Neural cell (in vitro differentiated cells): ENCODE results near the gene NKD2.

Source experiments
- EP300 ChIP-seq: fragments of 450-650 bp; conservative IDR thresholded peaks from 2 replicates; pipeline ENCODE4 v1.6.1; 2014; ENCODE audit warnings: antibody characterized with exemption, mild to moderate bottlenecking, moderate library complexity; ENCODE audit not compliant: poor library complexity, severe bottlenecking
- EZH2 ChIP-seq: fragments of 200-600, 300-800 bp; shearing (Covaris generic), sonication (generic); IDR thresholded peaks from 2 replicates; pipeline ENCODE4 v1.6.1; 2014; ENCODE audit warnings: antibody characterized with exemption, low read length, borderline replicate concordance, mild to moderate bottlenecking; ENCODE audit not compliant: insufficient read depth, poor library complexity, severe bottlenecking
- MXI1 ChIP-seq: fragments of 450-650 bp; conservative IDR thresholded peaks from 2 replicates; pipeline ENCODE4 v1.6.1; 2014; ENCODE audit warnings: antibody characterized with exemption, mild to moderate bottlenecking; ENCODE audit not compliant: poor library complexity, severe bottlenecking
- POLR2AphosphoS5 ChIP-seq: IDR thresholded peaks from 2 replicates; pipeline ENCODE4 v1.6.1; 2012
- RAD21 ChIP-seq: fragments of 450-650 bp; conservative IDR thresholded peaks from 2 replicates; pipeline ENCODE4 v1.6.1; 2014; ENCODE audit warnings: antibody characterized with exemption, mild to moderate bottlenecking, moderate library complexity
- REST ChIP-seq: IDR thresholded peaks from 2 replicates; pipeline ENCODE4 v1.6.1; 2012; ENCODE audit warnings: borderline replicate concordance
- SMC3 ChIP-seq: fragments of 450-650 bp; conservative IDR thresholded peaks from 2 replicates; pipeline ENCODE4 v1.6.1; 2014; ENCODE audit warnings: antibody characterized with exemption, mild to moderate bottlenecking, moderate library complexity; ENCODE audit not compliant: poor library complexity
- TAF1 ChIP-seq: IDR thresholded peaks from 2 replicates; pipeline ENCODE4 v1.6.1; 2012; ENCODE audit warnings: low read depth
- TF ChIP-seq, protein P1 (sequence below): fragments of 450-650 bp; IDR thresholded peaks from 2 replicates; pipeline ENCODE4 v1.5.1; 2014; ENCODE audit warnings: antibody characterized with exemption, mild to moderate bottlenecking, moderate library complexity; ENCODE audit not compliant: poor library complexity, severe bottlenecking

DNA sequence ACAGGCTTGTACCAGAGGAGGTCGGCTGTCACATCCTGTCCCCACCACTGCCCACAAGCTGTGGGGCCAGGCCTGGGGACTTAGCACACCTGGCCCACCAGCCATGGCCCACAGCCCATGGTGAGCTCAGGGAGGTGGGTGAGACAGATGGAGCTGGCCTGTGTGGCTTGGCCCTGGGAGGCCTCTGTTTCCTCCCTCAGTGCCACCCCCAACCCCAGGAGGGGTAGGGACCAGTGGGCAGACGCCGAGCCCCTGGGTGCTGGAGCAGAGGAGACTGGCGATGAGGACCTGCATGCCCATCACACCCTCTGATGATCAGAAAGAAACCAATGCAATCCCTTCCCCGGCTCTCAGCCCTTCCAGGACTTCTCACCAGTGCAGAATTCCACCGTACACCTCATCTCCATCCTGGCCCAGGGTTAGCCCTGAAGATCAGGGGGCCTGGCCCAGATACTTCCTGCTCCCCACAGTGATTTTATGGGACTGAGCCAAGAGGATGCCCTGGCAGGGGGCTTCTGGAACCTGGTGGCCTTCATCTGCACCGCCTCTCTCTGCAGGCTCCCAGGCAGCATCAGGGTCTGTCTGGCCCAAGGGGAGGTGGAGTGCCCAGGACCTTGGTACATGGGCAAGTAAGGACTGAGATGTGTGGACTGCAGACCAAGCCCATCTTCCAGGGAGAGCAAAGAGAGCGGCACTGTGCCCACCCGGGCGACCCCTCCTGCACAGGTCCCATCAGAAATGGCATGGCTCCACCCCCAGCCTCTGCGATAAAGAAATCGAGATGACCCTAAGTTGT is 16.9 kb upstream of the NKD2 start:
- no peak for TF ChIP-seq EP300
- TF ChIP-seq EZH2: no peak
- no peak for TF ChIP-seq POLR2AphosphoS5
- TF ChIP-seq, protein P1, sequence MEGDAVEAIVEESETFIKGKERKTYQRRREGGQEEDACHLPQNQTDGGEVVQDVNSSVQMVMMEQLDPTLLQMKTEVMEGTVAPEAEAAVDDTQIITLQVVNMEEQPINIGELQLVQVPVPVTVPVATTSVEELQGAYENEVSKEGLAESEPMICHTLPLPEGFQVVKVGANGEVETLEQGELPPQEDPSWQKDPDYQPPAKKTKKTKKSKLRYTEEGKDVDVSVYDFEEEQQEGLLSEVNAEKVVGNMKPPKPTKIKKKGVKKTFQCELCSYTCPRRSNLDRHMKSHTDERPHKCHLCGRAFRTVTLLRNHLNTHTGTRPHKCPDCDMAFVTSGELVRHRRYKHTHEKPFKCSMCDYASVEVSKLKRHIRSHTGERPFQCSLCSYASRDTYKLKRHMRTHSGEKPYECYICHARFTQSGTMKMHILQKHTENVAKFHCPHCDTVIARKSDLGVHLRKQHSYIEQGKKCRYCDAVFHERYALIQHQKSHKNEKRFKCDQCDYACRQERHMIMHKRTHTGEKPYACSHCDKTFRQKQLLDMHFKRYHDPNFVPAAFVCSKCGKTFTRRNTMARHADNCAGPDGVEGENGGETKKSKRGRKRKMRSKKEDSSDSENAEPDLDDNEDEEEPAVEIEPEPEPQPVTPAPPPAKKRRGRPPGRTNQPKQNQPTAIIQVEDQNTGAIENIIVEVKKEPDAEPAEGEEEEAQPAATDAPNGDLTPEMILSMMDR: no peak
- TF ChIP-seq MXI1: no peak
- TF ChIP-seq TAF1: no peak
- no peak for TF ChIP-seq REST
- TF ChIP-seq SMC3: no peak
- TF ChIP-seq RAD21: no peak
